Heart left ventricle (tissue), 13 donors: Measurements from ENCODE around the gene TRAPPC5.

ENCODE experiments used
- CTCF ChIP-seq, 12 donors: fragments of 200-600 bp; sonication (generic) in 4 of 12; IDR thresholded peaks; one replicate each; pipeline versions ENCODE4 v1.5.0 to v1.8.0; 2018 to 2022; ENCODE audit warnings: antibody characterized with exemption in 12 of 12, mild to moderate bottlenecking in 5 of 12
- POLR2A ChIP-seq, 2 donors: fragments of 450-650 bp; IDR thresholded peaks; one replicate each; pipeline ENCODE4 v1.6.1; 2017; ENCODE audit warnings: antibody characterized with exemption in 2 of 2, mild to moderate bottlenecking in 2 of 2, moderate library complexity in 2 of 2
- donor health status: ischemic (EF 13 %, LVEDD 7.1; RV severe dilation, severe dysfunction).
- donor health status: DM: no; HTN: yes; CAD: no.
- donor health status: DM: no; HTN: no; CAD: no.
- donor health status: ischemic (EF 25% LVEDD 6.9; RV normal size, moderate dysfunction).
- donor health status: ischemic (EF 25% LVEDD 5.7; RV mildly dilated, moderate dysfunction).
- donor health status: ischemic (EF 35%, LVEDD 5.7; RV mildly dilated, moderate dysfunction).
- donor health status: nonischemic (EF 11% LVEDD 7.7; RV severe dilation, severe dysfunction).
- donor health status: DM: yes; HTN: yes; CAD: no.
- donor health status: PGD.
- donor health status: ischemic (EF 29% LVEDD 5.4; RV normal size, mild dysfunction).
- donor health status: nonischemic (EF 23%, LVEDD 6.1; RV moderate dilation, normal function).

- TF ChIP-seq CTCF (IDR thresholded peaks at IDR 0.05) (no peak), POLR2A (IDR thresholded peaks at IDR 0.05) (no peak)
Measured at GRCh38 chr19:7687177-7687576, 6.5 kb downstream of the TRAPPC5 start.
